Measurements from ENCODE around the gene TSC22D1.

DNA sequence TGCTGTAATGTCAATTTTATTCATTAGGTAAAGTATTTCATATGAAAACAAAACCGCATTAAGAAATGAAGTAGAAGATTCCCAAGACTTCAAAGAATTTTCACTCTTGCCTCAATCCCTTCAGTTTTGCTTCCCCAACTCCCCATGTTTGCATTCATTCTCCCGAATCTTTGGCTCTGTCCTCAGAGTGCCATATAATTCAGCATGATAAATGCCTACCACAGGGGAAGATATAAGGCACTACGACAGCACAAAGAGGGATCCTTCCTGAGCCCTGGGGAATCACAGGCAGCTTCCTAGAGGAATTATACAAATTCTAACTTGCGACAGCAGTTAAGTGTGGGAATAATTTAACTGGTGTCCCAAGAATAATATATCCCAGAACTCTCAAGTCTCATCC lies 68.5 kb downstream of the TSC22D1 start:
- no peak for TF ChIP-seq EZH2 (IDR thresholded peaks at IDR 0.05; ENCODE audit: borderline replicate concordance, low read length)
- TF ChIP-seq, protein P1, sequence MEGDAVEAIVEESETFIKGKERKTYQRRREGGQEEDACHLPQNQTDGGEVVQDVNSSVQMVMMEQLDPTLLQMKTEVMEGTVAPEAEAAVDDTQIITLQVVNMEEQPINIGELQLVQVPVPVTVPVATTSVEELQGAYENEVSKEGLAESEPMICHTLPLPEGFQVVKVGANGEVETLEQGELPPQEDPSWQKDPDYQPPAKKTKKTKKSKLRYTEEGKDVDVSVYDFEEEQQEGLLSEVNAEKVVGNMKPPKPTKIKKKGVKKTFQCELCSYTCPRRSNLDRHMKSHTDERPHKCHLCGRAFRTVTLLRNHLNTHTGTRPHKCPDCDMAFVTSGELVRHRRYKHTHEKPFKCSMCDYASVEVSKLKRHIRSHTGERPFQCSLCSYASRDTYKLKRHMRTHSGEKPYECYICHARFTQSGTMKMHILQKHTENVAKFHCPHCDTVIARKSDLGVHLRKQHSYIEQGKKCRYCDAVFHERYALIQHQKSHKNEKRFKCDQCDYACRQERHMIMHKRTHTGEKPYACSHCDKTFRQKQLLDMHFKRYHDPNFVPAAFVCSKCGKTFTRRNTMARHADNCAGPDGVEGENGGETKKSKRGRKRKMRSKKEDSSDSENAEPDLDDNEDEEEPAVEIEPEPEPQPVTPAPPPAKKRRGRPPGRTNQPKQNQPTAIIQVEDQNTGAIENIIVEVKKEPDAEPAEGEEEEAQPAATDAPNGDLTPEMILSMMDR (conservative IDR thresholded peaks at IDR 0.05 in 1 of 2, IDR thresholded peaks at IDR 0.05 in 1 of 2; ENCODE audit: extremely low read depth in 1 of 2, insufficient read depth in 1 of 2, low read depth in 1 of 2, low read length in 2 of 2), result no peak
